Rectal smooth muscle tissue (tissue), 1 donor: ENCODE results near the gene NANOS3.

Experiments
- H3K27ac ChIP-seq: one replicate; pipeline ENCODE4 v1.7.0; 2013; ENCODE audit warnings: low read depth, low read length, inconsistent platforms
- H3K27me3 ChIP-seq: one replicate; pipeline ENCODE4 v1.7.0; 2013; ENCODE audit warnings: low read length; ENCODE audit not compliant: control insufficient read depth, insufficient read depth
- H3K36me3 ChIP-seq: one replicate; pipeline ENCODE4 v1.7.0; 2013; ENCODE audit warnings: low read length; ENCODE audit not compliant: control insufficient read depth, insufficient read depth
- H3K4me1 ChIP-seq: one replicate; pipeline ENCODE4 v1.7.0; 2013; ENCODE audit warnings: low read length; ENCODE audit not compliant: control insufficient read depth, insufficient read depth
- H3K4me3 ChIP-seq: one replicate; pipeline ENCODE4 v1.7.0; 2013; ENCODE audit warnings: low read length
- H3K9ac ChIP-seq: one replicate; pipeline ENCODE4 v1.7.0; 2013; ENCODE audit warnings: low read length

NANOS3 gene

DNA sequence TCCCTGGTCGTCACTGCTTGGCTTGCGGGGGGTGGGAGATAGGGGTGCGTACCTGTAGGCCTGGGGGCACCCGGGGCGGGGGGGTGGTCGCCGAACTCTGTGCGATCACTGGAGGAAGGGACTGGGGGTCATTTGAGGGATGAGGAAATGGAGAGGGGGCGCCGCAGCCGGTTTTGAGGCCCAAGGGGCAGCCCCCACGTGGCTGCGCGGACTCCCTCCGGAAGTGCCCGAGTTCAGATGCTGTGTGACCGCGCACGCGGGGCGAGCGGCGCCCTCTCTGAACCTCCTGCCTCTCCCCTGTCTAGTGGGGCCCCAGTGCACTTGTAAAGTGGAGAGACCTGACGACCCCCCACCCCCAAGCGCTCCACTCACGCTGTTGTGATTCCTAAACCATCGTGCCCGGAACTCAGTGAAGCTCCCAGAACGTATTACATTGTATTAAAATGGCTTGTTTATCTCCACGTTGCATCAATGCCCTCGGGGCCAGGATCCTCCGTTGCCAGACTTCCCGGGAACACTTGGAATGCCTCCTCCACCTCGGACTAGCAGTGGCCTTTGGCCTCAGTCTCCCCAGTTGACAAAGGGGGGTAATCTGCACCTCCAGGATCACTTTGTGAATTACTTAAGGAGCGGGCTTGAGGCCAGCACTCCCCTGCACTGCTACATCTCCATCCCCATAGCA, 3.0 kb upstream of the NANOS3 start:
- H3K27ac ChIP-seq, result no peak overlapping the region
- H3K36me3 ChIP-seq, result no peaks in the 10 kb centered on the region
- no peaks in the 10 kb centered on the region for H3K4me1 ChIP-seq
- H3K9ac ChIP-seq, result no peak overlapping the region
- H3K4me3 ChIP-seq, result no peak overlapping the region
- H3K27me3 ChIP-seq, result no peaks in the 10 kb centered on the region

DNA sequence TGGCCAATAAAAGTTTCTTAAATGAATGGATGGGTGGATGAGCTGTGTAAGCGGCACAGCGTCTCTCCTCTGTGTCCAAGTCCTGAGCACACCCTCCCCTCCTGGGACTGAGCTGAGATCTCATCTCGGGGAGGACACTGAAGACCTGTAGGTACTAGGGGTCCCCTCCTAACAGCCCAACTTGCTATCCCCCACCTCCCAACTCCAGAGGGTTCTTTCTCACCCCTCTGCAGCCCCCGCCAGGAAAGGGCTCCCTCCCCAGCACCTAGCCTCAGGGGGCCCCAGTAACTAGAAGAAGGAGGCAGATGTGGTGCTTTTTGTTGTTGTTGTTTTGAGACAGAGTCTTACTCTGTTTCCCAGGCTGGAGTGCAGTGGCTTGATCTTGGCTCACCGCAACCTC, 1.1 kb upstream of the NANOS3 start:
- Histone ChIP-seq H3K27ac (no peak overlapping the region), H3K4me1 (peaks cover 6% of the 10 kb centered on the region), H3K9ac (no peak overlapping the region), H3K36me3 (no peaks in the 10 kb centered on the region), H3K4me3 (no peak overlapping the region), H3K27me3 (no peaks in the 10 kb centered on the region)

DNA sequence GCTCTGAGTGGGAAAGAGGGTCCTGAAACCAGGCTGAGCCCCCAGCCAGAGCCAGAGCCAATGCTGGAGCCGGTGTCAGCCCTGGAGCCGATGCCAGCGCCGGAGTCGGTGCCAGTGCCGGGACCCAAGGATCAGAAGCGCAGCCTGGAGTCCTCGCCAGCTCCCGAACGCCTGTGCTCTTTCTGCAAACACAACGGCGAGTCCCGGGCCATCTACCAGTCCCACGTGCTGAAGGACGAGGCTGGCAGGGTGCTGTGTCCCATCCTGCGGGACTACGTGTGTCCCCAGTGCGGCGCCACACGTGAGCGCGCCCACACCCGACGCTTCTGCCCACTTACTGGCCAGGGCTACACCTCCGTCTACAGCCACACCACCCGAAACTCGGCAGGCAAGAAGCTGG, 369 bp downstream of the NANOS3 start:
- Histone ChIP-seq H3K27ac (no peak overlapping the region), H3K4me3 (no peak overlapping the region), H3K9ac (no peak overlapping the region), H3K4me1 (peaks cover 6% of the 10 kb centered on the region), H3K36me3 (no peaks in the 10 kb centered on the region), H3K27me3 (no peaks in the 10 kb centered on the region)

DNA sequence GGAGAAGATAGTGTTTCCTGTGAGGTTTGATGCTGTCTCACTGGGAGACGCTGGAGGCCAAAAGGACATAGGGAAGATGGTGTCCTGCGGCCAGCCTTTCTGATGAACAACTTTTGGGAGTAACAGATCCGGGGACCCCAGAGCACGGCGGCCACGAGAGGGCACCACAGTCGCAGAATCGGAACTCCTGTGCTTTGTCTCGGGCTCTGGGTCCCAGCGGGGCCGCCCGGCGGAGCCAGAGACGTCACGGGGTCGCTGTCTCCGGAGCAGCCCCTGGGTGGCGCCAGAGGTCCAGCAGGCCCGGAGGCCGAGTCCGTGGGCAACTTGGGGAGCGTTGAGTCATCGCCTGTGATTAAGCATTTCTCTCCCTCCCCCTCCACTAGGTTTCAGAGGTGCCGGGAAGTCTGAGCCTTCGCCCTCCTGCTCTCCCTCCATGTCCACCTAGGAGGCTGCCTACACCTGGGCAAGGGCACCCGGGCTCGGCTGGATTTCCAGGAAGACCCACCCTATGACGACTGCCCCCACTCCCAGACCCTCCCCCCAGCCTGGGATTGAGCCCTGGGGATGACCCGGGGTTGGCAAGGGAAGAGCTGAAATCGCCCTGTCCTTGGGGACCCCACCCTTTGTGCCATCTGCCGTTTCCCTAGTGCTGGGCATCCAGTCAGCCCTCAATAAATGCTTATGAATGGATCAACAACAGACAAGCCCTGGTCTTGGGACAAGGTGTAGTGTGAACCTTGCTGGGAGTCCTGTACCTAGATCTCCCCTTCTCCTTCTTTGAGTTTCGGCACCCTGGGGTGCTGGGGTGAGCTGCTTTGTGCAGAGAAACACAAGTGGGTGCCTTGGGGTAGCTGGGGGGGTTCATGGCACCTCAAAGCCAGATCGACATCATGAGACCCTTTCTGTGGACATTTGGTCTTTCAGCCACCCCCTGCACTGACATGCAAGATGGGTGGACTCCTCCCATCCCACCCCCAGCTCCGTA, 3.4 kb downstream of the NANOS3 start:
- no peaks in the 10 kb centered on the region for H3K27me3 ChIP-seq
- peaks cover 6% of the 10 kb centered on the region for H3K4me1 ChIP-seq
- peak overlapping the region; percentile 8 for H3K9ac ChIP-seq
- no peaks in the 10 kb centered on the region for H3K36me3 ChIP-seq
- H3K27ac ChIP-seq, result peak overlapping the region; percentile 21
- H3K4me3 ChIP-seq, result peak overlapping the region; percentile 47

DNA sequence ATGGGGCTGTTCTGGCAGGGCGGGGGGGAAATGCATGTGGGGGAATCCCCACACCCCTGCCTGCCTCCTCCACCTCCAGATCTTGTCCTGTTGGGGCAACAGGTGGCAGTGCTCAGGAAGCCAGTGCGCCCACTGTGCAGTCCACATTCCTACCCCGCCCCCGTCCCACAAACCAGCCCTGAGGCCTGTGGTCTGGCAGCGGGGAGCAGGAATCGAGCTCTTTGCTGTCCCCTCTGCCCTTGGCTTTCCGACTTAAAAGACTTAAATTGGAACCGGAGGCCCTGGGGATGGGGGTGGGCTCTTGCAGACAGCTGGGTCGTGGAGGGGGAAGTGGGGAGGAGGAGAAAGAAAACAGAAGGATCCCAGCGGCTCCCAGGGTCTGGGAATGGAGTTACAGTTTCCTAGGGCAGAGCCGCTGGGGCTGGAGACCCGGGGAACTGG, 4.3 kb downstream of the NANOS3 start:
- Histone ChIP-seq H3K27ac (no peak overlapping the region), H3K4me1 (peaks cover 6% of the 10 kb centered on the region)

DNA sequence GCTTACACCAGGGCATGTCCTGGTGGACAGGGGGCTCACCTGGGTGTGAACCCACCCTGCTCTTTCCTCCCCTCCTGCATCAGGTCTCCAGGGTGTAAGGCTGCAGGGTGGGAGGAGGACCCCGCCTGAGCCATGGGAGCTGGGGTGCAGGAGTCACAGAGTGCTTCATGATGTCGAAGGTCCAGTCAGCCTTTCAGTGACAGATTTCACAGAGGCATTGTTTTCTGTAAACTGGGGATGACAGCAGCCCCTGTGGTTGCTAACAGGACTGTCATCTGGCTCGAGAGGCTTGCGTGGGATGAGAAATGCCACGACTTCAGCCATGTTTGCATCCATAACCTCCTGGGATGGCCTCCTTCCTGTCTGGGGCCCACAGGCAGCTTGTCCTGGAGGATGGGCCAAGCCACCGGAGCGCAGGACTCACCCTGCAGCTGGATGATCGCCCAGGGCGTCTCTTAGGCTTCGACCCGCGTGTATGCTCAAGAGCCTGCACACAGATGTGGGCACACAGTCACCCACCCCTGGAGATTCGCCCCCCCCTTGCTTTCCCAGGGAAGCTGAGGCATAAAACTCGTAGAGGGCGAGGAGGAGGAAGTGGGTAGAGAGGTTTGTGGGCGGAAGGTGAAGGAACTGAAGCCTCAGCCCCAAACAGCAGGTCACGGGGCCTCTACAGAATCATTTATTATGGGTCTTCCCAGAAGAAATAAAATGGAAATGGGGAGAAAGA, 4.9 kb downstream of the NANOS3 start:
- no peak overlapping the region for H3K27ac ChIP-seq
- H3K4me1 ChIP-seq, result peaks cover 6% of the 10 kb centered on the region
- H3K4me3 ChIP-seq, result no peak overlapping the region
- H3K9ac ChIP-seq, result no peak overlapping the region
- H3K27me3 ChIP-seq, result no peaks in the 10 kb centered on the region
- H3K36me3 ChIP-seq, result no peaks in the 10 kb centered on the region

More for the DNA sequence above, 4.3 kb downstream of the NANOS3 start:
- no peak overlapping the region for H3K9ac ChIP-seq
- H3K27me3 ChIP-seq, result no peaks in the 10 kb centered on the region
- H3K36me3 ChIP-seq, result no peaks in the 10 kb centered on the region
- H3K4me3 ChIP-seq, result no peak overlapping the region

DNA sequence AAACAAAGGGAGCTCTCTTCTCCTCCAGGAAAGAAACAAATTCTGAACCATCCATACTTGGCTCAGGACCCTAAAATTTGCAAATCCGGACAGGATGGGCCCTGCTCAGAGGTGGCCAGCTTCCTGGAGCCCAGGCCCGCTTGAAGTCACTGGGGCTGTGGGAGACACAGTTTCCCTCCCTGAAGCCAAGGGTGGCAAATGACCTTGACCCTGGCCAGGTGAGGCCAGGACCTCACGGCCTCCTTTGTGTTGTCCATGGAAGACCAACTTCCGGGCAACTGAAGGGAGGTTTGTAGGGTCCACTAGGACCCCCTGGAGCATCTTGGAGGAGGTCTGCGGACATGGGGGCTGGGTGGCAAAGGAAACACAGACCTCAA, 5.5 kb downstream of the NANOS3 start:
- Histone ChIP-seq H3K4me1 (peaks cover 6% of the 10 kb centered on the region), H3K27me3 (no peaks in the 10 kb centered on the region), H3K9ac (no peak overlapping the region), H3K36me3 (no peaks in the 10 kb centered on the region), H3K27ac (no peak overlapping the region), H3K4me3 (no peak overlapping the region)

DNA sequence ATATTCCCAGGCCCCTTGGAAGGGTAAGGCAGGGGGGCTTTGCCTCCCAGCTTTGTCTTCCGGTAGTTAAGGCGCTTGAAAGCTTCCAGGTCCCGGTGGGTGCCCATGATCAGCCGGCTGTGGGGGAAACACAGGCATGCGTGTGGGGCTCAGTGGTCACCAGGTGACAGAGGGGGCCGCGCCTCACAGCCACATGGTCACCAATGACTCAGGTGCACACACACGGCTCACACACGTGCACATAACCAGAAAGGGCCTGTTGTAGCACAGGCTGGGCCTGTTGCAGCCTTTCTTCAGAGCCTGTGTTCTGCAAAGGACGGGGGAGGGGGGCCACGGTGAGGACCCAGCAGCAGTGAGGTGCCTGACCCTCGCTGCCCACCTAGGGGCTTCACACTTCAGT, 5.9 kb downstream of the NANOS3 start:
- no peak overlapping the region for H3K4me3 ChIP-seq
- H3K9ac ChIP-seq, result no peak overlapping the region
- no peak overlapping the region for H3K27ac ChIP-seq
- H3K4me1 ChIP-seq, result peaks cover 6% of the 10 kb centered on the region
- no peaks in the 10 kb centered on the region for H3K36me3 ChIP-seq
- no peaks in the 10 kb centered on the region for H3K27me3 ChIP-seq

DNA sequence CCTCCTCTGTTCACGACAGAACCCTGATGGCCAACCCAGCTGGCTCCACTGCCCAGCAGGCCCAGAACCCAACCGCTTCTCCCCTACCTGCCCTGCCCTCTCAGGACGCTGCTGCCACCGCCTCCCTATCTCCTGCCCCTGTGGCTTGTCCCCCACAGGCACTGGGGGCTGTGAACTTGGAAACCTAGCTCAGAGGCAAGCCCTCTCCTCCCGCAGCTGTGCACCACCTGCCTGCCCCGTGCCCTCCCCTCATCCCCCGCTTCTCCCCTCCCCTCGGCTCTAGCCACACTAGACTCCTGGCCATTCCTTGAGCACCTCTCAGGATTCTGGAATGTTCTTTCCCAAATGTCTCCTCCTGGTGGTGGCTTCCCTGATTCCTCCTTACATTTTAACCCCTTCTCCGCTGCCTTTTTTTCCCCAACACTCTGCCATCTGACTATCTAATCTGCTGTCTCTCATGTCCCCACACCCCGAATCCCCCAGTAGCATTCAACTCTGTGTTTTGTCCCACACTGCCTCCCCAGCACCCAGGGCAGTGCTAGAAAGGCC, 6.7 kb downstream of the NANOS3 start:
- Histone ChIP-seq H3K4me3 (no peak overlapping the region), H3K9ac (no peak overlapping the region), H3K36me3 (no peaks in the 10 kb centered on the region), H3K4me1 (peaks cover 6% of the 10 kb centered on the region), H3K27ac (no peak overlapping the region), H3K27me3 (no peaks in the 10 kb centered on the region)

DNA sequence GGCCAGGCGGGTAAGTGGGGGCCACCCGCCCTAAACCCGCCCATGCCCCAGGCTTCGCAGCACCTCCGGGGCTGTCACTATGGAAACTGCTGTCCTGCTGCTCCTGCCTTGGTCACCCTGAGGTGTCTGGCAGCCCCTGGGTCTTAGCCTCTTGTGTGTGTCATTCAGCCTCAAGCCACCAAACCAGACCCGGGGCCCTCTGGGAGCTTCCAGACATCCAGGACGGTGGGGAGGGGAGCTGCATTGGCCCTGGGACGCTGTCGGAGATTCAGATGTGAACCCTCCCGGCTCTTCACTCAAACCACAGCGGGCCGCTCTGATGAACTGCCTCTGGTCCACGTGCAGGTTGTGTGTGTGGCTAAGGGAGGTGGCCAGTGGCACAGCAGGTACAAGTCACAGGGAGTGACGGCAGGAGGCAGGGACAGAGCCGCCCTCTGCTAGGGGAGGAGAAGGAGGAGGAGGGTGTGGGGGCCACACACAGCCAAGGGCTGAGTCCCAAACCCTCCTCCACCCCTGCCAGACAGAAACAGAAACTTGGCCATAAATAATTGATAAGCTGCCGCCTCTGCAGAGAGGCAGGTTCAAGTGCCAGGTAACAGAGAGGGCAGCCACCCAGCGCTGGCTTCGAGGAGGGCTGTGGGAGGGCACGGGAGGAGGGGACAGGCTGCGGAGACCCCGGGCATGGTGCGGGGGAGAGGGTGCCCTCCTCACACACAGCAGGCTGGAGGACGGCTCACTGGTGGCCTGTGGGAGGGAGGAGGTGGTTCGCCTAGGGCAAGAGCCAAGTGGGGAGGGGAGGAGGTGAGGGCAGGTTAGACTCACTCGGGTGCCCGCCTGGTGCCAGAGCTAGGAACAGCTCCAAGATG, 8.0 kb downstream of the NANOS3 start:
- H3K36me3 ChIP-seq, result no peaks in the 10 kb centered on the region
- no peaks in the 10 kb centered on the region for H3K27me3 ChIP-seq
- H3K9ac ChIP-seq, result no peak overlapping the region
- no peak overlapping the region for H3K27ac ChIP-seq
- no peak overlapping the region for H3K4me3 ChIP-seq
- H3K4me1 ChIP-seq, result peaks cover 4% of the 10 kb centered on the region

DNA sequence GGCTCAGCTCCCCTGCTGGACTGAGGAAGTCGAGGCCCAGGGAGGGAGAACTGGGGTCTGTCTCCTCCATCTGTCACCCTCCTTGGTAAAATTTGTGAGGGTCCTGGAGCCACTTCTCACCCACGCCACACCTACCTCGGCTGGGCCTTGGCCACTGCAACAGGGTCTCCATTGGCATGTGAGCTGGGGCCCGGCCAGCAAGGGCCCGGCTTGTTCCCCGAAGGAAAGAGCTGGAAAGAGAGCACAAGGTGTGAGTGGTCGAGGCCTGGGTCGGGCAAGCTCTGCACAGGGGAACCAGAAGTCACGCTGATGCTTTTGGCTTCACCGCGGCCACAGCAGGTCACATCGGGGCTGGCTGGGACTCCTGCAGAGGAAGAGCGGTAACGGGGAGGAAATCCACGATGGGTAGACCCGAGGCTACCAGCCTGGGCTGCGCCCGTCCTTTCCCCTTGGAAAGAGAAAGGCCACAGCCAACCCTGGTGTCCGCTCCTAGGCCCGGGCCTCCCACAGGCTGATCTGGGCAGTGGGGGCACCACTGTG, 9.0 kb downstream of the NANOS3 start:
- Histone ChIP-seq H3K9ac (no peak overlapping the region), H3K27me3 (no peaks in the 10 kb centered on the region), H3K36me3 (no peaks in the 10 kb centered on the region), H3K4me3 (no peak overlapping the region), H3K27ac (no peak overlapping the region), H3K4me1 (no peaks in the 10 kb centered on the region)
